Breast epithelium (tissue), 3 donors: ENCODE measurements around the gene RPL3.

Source experiments
- POLR2A ChIP-seq: fragments of 450-650 bp; IDR thresholded peaks from one replicate; pipeline ENCODE4 v1.6.1; 2016; ENCODE audit warnings: antibody characterized with exemption, mild to moderate bottlenecking, moderate library complexity
- POLR2AphosphoS5 ChIP-seq, 3 donors: sonication (generic); formaldehyde crosslinking; IDR thresholded peaks; one replicate each; pipeline ENCODE4 v1.6.1; 2017; ENCODE audit warnings: antibody characterized with exemption in 3 of 3

DNA sequence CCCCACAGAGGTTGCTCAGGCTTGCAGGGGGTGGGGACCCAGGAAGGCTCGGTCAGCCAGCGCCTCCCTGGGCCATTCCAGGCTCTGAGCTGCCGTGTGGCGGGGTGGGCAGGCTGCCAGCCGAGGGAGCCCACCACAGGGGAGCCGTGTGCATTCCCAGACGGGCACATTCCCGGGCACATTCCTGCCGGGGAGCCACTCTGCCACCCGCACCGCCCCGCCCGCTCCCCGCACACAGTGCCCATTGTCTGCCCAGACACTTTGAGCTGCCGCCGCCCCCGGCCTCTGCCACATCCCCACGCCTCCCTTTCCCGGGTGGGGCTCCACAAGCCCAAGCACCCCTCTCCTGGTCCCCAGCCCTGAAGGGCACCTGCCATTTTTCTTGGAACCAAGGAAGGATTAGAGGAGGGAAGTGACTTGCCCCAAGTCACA lies 27.4 kb downstream of the RPL3 start:
- TF ChIP-seq POLR2AphosphoS5 (IDR thresholded peaks at IDR 0.05) (no peak), POLR2A (no peak)
